ENCODE results near the gene NPIPA1.
"Not testable (repeated sequence)": the region's sequence is repeated elsewhere in the genome, so short reads cannot be mapped to it uniquely, and the experiment has no call there.

NPIPA1 gene

GRCh38 chr16:14974331-14974655 is 37.0 kb downstream of the NPIPA1 start:
- DNase-seq (ENCODE audit: low read depth, low spot score) = peak; percentile 60
- peak overlapping the region; percentile 70 for H3K4me3 ChIP-seq (ENCODE audit: low read length)

GRCh38 chr16:14974656-14975417 is 37.6 kb downstream of the NPIPA1 start, which contains the start of gene PDXDC1:
TSS of gene PDXDC1 (plus strand) at chr16:14975026. CDS start at chr16:14975200, 174 bp downstream.
- H3K4me3 ChIP-seq (ENCODE audit: low read length) = peak within 1 kb of the TSS; percentile 70
- DNase-seq (ENCODE audit: low read depth, low spot score) = peak; percentile 82

GRCh38 chr16:14975418-14976194 is 38.4 kb downstream of the NPIPA1 start:
- not testable (repeated sequence) for DNase-seq (ENCODE audit: low read depth, low spot score)
- H3K4me3 ChIP-seq (ENCODE audit: low read length) = peak overlapping the region; percentile 70

- not testable (repeated sequence) for DNase-seq (ENCODE audit: low read depth, low spot score); H3K4me3 ChIP-seq (ENCODE audit: low read length)
Observed at GRCh38 chr16:14976971-14977736, 39.9 kb downstream of the NPIPA1 start.

GRCh38 chr16:14978281-14978680 is 41.0 kb downstream of the NPIPA1 start:
- H3K4me3 ChIP-seq (ENCODE audit: low read length); DNase-seq (ENCODE audit: low read depth, low spot score): not testable (repeated sequence)

- not testable (repeated sequence) for H3K4me3 ChIP-seq (ENCODE audit: low read length); DNase-seq (ENCODE audit: low read depth, low spot score)
Observed at GRCh38 chr16:14978908-14979307, 41.7 kb downstream of the NPIPA1 start.

GRCh38 chr16:14981234-14981633 is 44.0 kb downstream of the NPIPA1 start:
- not testable (repeated sequence) for DNase-seq (ENCODE audit: low read depth, low spot score); H3K4me3 ChIP-seq (ENCODE audit: low read length)

- DNase-seq (ENCODE audit: low read depth, low spot score); H3K4me3 ChIP-seq (ENCODE audit: low read length): not testable (repeated sequence)
Observed at GRCh38 chr16:14982521-14982920, 45.3 kb downstream of the NPIPA1 start.

GRCh38 chr16:14988092-14988491 is 50.8 kb downstream of the NPIPA1 start:
- not testable (repeated sequence) for DNase-seq (ENCODE audit: low read depth, low spot score); H3K4me3 ChIP-seq (ENCODE audit: low read length)

- DNase-seq (ENCODE audit: low read depth, low spot score); H3K4me3 ChIP-seq (ENCODE audit: low read length): not testable (repeated sequence)
Observed at GRCh38 chr16:14988661-14989191, 51.5 kb downstream of the NPIPA1 start.

GRCh38 chr16:14989291-14990281 is 52.3 kb downstream of the NPIPA1 start:
- not testable (repeated sequence) for H3K4me3 ChIP-seq (ENCODE audit: low read length); DNase-seq (ENCODE audit: low read depth, low spot score)

- DNase-seq (ENCODE audit: low read depth, low spot score) = not testable (repeated sequence)
Observed at GRCh38 chr16:14993277-14994151, 56.3 kb downstream of the NPIPA1 start.

GRCh38 chr16:14996702-14997101 is 59.5 kb downstream of the NPIPA1 start:
- not testable (repeated sequence) for DNase-seq (ENCODE audit: low read depth, low spot score); H3K4me3 ChIP-seq (ENCODE audit: low read length)

More at GRCh38 chr16:14993277-14994151, 56.3 kb downstream of the NPIPA1 start:
- not testable (repeated sequence) for H3K4me3 ChIP-seq (ENCODE audit: low read length)

- not testable (repeated sequence) for DNase-seq (ENCODE audit: low read depth, low spot score); H3K4me3 ChIP-seq (ENCODE audit: low read length)
Observed at GRCh38 chr16:14998300-14998699, 61.1 kb downstream of the NPIPA1 start.

GRCh38 chr16:14999845-15000244 is 62.6 kb downstream of the NPIPA1 start:
- DNase-seq (ENCODE audit: low read depth, low spot score); H3K4me3 ChIP-seq (ENCODE audit: low read length): not testable (repeated sequence)

Measured in Jurkat, Clone E6-1 (cell line).